Panc1 (cell line): ENCODE data around the gene TTR. TPM values are rescaled to one million over a fixed set of nuclear protein-coding genes. Genes with fewer than 3 reads are reported as not detected.

Experiments used
- ATAC-seq: fragments of 200-7000 bp; cut with Tn5 transposase; 2 replicates; pipeline ENCODE4 v1.9.1; 2020; ENCODE audit warnings: mild to moderate bottlenecking, moderate library complexity
- BruUV-seq: library from RNA; stranded (reverse); fragments of 400-500 nt; replicated peaks from 2 replicates; lab custom pipeline; 2021; lab: Mats Ljungman, UMichigan
- CTCF ChIA-PET: fragments of 300-600 bp; sonication (Branson Sonifier 250); formaldehyde crosslinking; loops from one replicate; lab custom pipeline; 2022; ENCODE audit warnings: antibody characterized with exemption; lab: Charles Lee
- POLR2A ChIA-PET: fragments of 300-600 bp; sonication (Branson Sonifier 250); formaldehyde crosslinking; loops from one replicate; lab custom pipeline; 2022; ENCODE audit warnings: antibody characterized with exemption; lab: Charles Lee
- DNase-seq: peaks from one replicate; pipeline ENCODE4 v3.0.0-alpha.2; 2010; ENCODE audit warnings: low read depth, low spot score
- H3K27ac ChIP-seq: 2 replicates; pipeline ENCODE4 v1.5.1; 2011; ENCODE audit warnings: mild to moderate bottlenecking, low read length, inconsistent platforms
- H3K27me3 ChIP-seq: fragments of 200-500 bp; sonication (Bioruptor generic); 2 replicates; pipeline ENCODE4 v1.6.0; 2014; ENCODE audit warnings: low read length, inconsistent platforms; ENCODE audit not compliant: control insufficient read depth, insufficient read depth
- H3K36me3 ChIP-seq: fragments of 200-500 bp; sonication (Bioruptor generic); 2 replicates; pipeline ENCODE4 v1.5.1; 2014; ENCODE audit warnings: inconsistent platforms, mild to moderate bottlenecking, low read length, moderate library complexity; ENCODE audit not compliant: control insufficient read depth, insufficient read depth
- H3K4me1 ChIP-seq: 2 replicates; pipeline ENCODE4 v1.5.1; 2011; ENCODE audit warnings: inconsistent platforms, mild to moderate bottlenecking, low read length, moderate library complexity; ENCODE audit not compliant: control insufficient read depth, insufficient read depth
- H3K4me3 ChIP-seq, 2 experiments: 2 replicates each; pipeline ENCODE4 v1.5.1; 2011 to 2012; ENCODE audit warnings: low read depth in 2 of 2, low read length in 2 of 2, mild to moderate bottlenecking in 2 of 2, inconsistent platforms in 1 of 2, moderate library complexity in 1 of 2
- H3K9me3 ChIP-seq: fragments of 200-500 bp; sonication (Bioruptor generic); 2 replicates; pipeline ENCODE4 v1.5.1; 2014; ENCODE audit warnings: low read depth, mild to moderate bottlenecking, inconsistent platforms, low read length, moderate library complexity; ENCODE audit not compliant: control insufficient read depth, insufficient read depth
- CTCF ChIP-seq: fragments of 450-650 bp; IDR thresholded peaks from 2 replicates; pipeline ENCODE4 v1.5.1; 2017; ENCODE audit warnings: mild to moderate bottlenecking
- POLR2AphosphoS5 ChIP-seq: IDR thresholded peaks from 2 replicates; pipeline ENCODE4 v1.6.1; 2012; ENCODE audit warnings: mild to moderate bottlenecking, low read depth, low read length, moderate library complexity
- REST ChIP-seq, 2 experiments: IDR thresholded peaks; 2 replicates each; pipeline ENCODE4 v1.6.1; 2011 to 2012; ENCODE audit warnings: low read depth in 2 of 2, control low read depth in 1 of 2, low read length in 1 of 2, mild to moderate bottlenecking in 1 of 2, moderate library complexity in 1 of 2; ENCODE audit not compliant: insufficient read depth in 1 of 2
- SIN3A ChIP-seq: IDR thresholded peaks from 2 replicates; pipeline ENCODE4 v1.6.1; 2012; ENCODE audit warnings: low read depth, mild to moderate bottlenecking, low read length, moderate library complexity, borderline replicate concordance; ENCODE audit not compliant: insufficient read depth
- TCF7L2 ChIP-seq: IDR thresholded peaks from 2 replicates; pipeline ENCODE4 v1.6.1; 2011; ENCODE audit warnings: mild to moderate bottlenecking, low read depth, low read length, inconsistent platforms
- in situ Hi-C: cut with HindIII; loops from 2 replicates; pipeline ENCODE4 v1.10.0; 2016; ENCODE audit warnings: low sequenced_read_pairs, low pct_unique_long_range_greater_than_20kb
- intact Hi-C: fragments of 100-400 bp; cut with micrococcal nuclease; formaldehyde crosslinking; loops from one replicate; pipeline ENCODE4 v1.10.0; 2022; ENCODE audit not compliant: unreplicated experiment
- total RNA-seq: library from RNA; stranded (reverse); gene quantifications from one replicate; pipeline ENCODE4 v1.2.1, GENCODE V29; 2021; ENCODE audit not compliant: unreplicated experiment

The TTR gene
- total RNA-seq, 1 experiment from 2014 or later = 1.0 TPM

GRCh38 chr18:31549416-31549815, 42.3 kb upstream of the TTR start:
- no TSS peak for BruUV-seq
- ATAC-seq = no peak
- H3K4me3 ChIP-seq = no peak overlapping the region
- POLR2A ChIA-PET = no interaction called here
- intact Hi-C loops = no loop called here
- H3K27ac ChIP-seq = no peak overlapping the region
- CTCF ChIA-PET = no interaction called here
- H3K36me3 ChIP-seq = no peaks in the 10 kb centered on the region
- H3K4me1 ChIP-seq = no peaks in the 10 kb centered on the region
- no peaks in the 10 kb centered on the region for H3K9me3 ChIP-seq
- in situ Hi-C loops = no loop called here
- DNase-seq = no peak
- TF ChIP-seq REST (IDR thresholded peaks at IDR 0.05; ENCODE audit: insufficient read depth in 1 of 2, low read depth in 2 of 2, low read length in 1 of 2) (no peak), CTCF (no peak), TCF7L2 (no peak), SIN3A (no peak), POLR2AphosphoS5 (no peak)
- no peaks in the 10 kb centered on the region for H3K27me3 ChIP-seq

GRCh38 chr18:31551883-31552282, 39.8 kb upstream of the TTR start:
- no peak for DNase-seq
- no peak for ATAC-seq
- in situ Hi-C loops (no loop called here), intact Hi-C loops (no loop called here)
- Histone ChIP-seq H3K9me3 (no peaks in the 10 kb centered on the region), H3K4me1 (no peaks in the 10 kb centered on the region; the same call in 1 of the 2 replicates), H3K27me3 (no peaks in the 10 kb centered on the region), H3K36me3 (no peaks in the 10 kb centered on the region), H3K4me3 (no peak overlapping the region), H3K27ac (no peak overlapping the region)
- CTCF ChIA-PET = interaction anchor here (0.6 kb wide), 1 partner anchor 121 kb away, joined by 4 read pairs; no protein-coding TSS in a partner anchor
- POLR2A ChIA-PET = no interaction called here
- TF ChIP-seq POLR2AphosphoS5 (no peak), CTCF (no peak), SIN3A (no peak), REST (IDR thresholded peaks at IDR 0.05; ENCODE audit: insufficient read depth in 1 of 2, low read depth in 2 of 2, low read length in 1 of 2) (no peak), TCF7L2 (no peak)
- no TSS peak for BruUV-seq
